Measurements from ENCODE around the gene SLC10A7.

- no peak for TF ChIP-seq CTCF (IDR thresholded peaks at IDR 0.05; ENCODE audit: low read length)
- no peak for TF ChIP-seq EZH2 (IDR thresholded peaks at IDR 0.05; ENCODE audit: borderline replicate concordance, low read length)
Measured at GRCh38 chr4:146456681-146457080, 65.1 kb downstream of the SLC10A7 start.

Data from OCI-LY1 (cell line).